Endothelial cell (in vitro differentiated cells): ENCODE results near the gene MAP1S. TPM values are rescaled to one million over a fixed set of nuclear protein-coding genes. Genes with fewer than 3 reads are reported as not detected.

ENCODE experiments used
- DNase-seq: peaks from one replicate; pipeline ENCODE4 v3.0.0; 2021; ENCODE audit warnings: low spot score
- H3K27ac Mint-ChIP-seq: one replicate; pipeline ENCODE4 v1.8.0; 2021; ENCODE audit warnings: mixed read lengths, inconsistent platforms; ENCODE audit not compliant: unreplicated experiment
- H3K27me3 Mint-ChIP-seq: one replicate; pipeline ENCODE4 v1.8.0; 2021; ENCODE audit warnings: mild to moderate bottlenecking, moderate library complexity, mixed read lengths, inconsistent platforms; ENCODE audit not compliant: unreplicated experiment
- H3K36me3 Mint-ChIP-seq: one replicate; pipeline ENCODE4 v1.8.0; 2021; ENCODE audit warnings: mild to moderate bottlenecking, low read depth, mixed read lengths, inconsistent platforms; ENCODE audit not compliant: unreplicated experiment
- H3K4me1 Mint-ChIP-seq: one replicate; pipeline ENCODE4 v1.8.0; 2021; ENCODE audit warnings: mild to moderate bottlenecking, mixed read lengths, inconsistent platforms; ENCODE audit not compliant: unreplicated experiment
- H3K4me3 Mint-ChIP-seq: one replicate; pipeline ENCODE4 v1.8.0; 2021; ENCODE audit warnings: mild to moderate bottlenecking, mixed read lengths, inconsistent platforms; ENCODE audit not compliant: unreplicated experiment
- H3K9me3 Mint-ChIP-seq: one replicate; pipeline ENCODE4 v1.8.0; 2021; ENCODE audit warnings: mixed read lengths, inconsistent platforms; ENCODE audit not compliant: unreplicated experiment
- total RNA-seq: library from RNA; stranded (reverse); fragmentation: NEBNext Ultra II Directional; extraction: Animal tissue kit (Norgen Biotek cat#: 25700); gene quantifications from one replicate; pipeline ENCODE4 v1.2.1, GENCODE V29; 2021; ENCODE audit not compliant: unreplicated experiment
- TF ChIP-seq, protein P1 (sequence below): fragments of 200-600 bp; sonication (generic); IDR thresholded peaks from one replicate; pipeline ENCODE4 v1.5.0; 2021; ENCODE audit warnings: antibody characterized with exemption; ENCODE audit not compliant: unreplicated experiment

The MAP1S gene
- total RNA-seq, 1 donor from 2014 or later: 173 TPM

DNA sequence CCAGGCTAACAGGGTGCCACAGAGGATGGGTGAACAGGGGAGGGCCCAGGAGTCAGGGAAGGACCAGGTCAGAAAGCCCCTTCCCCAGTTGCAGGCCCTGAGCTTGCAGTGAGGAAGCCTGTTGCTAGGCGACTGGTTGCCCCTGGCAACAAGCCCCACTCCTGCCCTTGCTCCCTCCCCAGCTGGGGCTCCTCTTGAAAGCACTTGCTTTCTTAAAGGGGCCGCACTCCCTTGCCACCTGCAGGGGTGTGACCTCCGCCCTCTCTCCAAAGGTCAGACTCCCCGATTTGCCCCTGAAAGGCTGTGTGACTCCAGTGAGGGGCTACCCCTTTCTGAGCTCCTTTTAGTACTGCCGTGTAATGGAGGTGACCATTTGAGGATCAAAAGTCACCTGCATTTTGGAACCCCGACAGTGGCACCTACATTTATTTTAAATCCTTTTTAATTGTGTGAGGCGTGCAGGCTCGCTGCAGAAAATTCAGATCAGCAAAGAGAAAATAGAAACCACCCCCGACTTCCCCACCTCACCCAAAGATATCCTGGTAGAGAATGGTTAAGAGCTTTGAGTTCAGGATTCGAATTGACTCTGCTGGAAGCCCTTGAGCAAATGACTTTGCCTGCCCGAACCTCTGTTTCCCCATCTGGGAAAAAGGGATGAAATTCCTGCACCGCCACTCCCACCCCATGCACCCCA, 36.8 kb downstream of the MAP1S start:
- H3K27me3 Mint-ChIP-seq: peaks cover 8% of the 10 kb centered on the region
- TF ChIP-seq, protein P1, sequence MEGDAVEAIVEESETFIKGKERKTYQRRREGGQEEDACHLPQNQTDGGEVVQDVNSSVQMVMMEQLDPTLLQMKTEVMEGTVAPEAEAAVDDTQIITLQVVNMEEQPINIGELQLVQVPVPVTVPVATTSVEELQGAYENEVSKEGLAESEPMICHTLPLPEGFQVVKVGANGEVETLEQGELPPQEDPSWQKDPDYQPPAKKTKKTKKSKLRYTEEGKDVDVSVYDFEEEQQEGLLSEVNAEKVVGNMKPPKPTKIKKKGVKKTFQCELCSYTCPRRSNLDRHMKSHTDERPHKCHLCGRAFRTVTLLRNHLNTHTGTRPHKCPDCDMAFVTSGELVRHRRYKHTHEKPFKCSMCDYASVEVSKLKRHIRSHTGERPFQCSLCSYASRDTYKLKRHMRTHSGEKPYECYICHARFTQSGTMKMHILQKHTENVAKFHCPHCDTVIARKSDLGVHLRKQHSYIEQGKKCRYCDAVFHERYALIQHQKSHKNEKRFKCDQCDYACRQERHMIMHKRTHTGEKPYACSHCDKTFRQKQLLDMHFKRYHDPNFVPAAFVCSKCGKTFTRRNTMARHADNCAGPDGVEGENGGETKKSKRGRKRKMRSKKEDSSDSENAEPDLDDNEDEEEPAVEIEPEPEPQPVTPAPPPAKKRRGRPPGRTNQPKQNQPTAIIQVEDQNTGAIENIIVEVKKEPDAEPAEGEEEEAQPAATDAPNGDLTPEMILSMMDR: no peak
- H3K36me3 Mint-ChIP-seq: no peaks in the 10 kb centered on the region
- DNase-seq: peak; percentile 59
- no peak overlapping the region for H3K4me3 Mint-ChIP-seq
- no peaks in the 10 kb centered on the region for H3K9me3 Mint-ChIP-seq
- H3K27ac Mint-ChIP-seq: no peak overlapping the region
- H3K4me1 Mint-ChIP-seq: peaks cover 3% of the 10 kb centered on the region

DNA sequence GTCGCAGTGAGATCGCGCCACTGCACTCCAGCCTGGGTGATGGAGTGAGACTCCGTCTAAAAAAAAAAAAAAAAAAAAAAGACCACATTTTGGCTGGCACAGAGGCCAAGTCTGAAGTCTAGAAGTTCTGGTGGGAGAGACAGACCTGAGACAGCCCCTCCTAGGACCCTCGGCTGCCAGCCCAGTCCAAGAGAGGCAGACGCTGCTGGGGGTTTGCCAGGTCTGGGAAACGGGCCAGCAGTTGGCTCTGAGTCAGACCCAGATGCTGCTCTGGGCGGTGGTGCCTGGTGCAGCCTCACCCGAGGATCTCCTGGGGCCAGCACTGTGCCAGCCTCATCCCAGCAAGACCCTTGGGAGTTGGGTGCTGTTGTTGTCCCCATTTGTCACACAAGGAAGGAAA, 37.8 kb downstream of the MAP1S start:
- Mint-ChIP-seq H3K27ac (no peak overlapping the region), H3K9me3 (no peaks in the 10 kb centered on the region), H3K4me1 (peaks cover 3% of the 10 kb centered on the region), H3K36me3 (no peaks in the 10 kb centered on the region), H3K27me3 (peaks cover 5% of the 10 kb centered on the region), H3K4me3 (no peak overlapping the region)
- no peak for DNase-seq
- TF ChIP-seq, protein P1: no peak

DNA sequence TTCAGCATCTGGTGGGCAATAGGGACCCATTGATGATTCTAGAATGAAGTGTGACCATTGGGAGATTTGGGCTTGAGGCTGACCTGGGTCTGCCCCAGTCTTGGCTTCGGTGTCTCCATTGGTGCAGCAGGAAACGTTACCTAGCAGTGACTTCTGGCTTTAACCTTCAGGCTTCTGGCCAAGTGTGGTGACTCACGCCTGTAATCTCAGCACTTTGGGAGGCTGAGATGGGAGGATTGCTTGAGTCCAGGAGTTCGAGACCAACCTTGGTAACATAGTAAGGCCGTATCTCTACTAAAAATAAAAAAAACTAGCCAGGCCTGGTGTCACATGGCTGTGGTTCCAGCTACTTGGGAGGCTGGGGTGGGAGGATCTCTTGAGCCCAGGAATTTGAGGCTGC, 39.2 kb downstream of the MAP1S start:
- Mint-ChIP-seq H3K4me3 (no peak overlapping the region), H3K36me3 (no peaks in the 10 kb centered on the region), H3K27me3 (peaks cover 5% of the 10 kb centered on the region), H3K27ac (no peak overlapping the region), H3K9me3 (no peaks in the 10 kb centered on the region), H3K4me1 (peaks cover 3% of the 10 kb centered on the region)
- TF ChIP-seq, protein P1: no peak
- DNase-seq: no peak

DNA sequence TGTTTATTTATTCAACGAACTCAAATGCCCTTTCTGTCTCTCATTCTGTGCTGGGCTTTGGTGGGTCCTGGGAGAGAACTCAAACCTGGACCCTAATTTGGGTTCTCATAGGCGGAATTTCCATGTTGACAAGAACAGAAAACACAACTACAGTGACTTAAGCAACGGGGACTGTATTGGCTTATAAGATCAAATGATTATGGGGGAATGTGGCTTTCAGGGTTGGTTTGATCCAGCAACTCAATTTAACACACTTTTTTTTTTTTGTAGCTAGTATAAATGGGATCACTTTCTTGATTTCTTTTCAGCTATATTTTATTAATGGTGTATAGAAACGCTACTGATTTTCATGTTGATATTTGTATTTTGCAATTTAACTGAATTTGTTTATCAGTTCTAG, 41.9 kb downstream of the MAP1S start:
- no peak for DNase-seq
- TF ChIP-seq, protein P1: no peak
- H3K36me3 Mint-ChIP-seq: no peaks in the 10 kb centered on the region
- H3K9me3 Mint-ChIP-seq: no peaks in the 10 kb centered on the region
- H3K4me1 Mint-ChIP-seq: peaks cover 3% of the 10 kb centered on the region
- H3K27me3 Mint-ChIP-seq: peaks cover 3% of the 10 kb centered on the region
- H3K4me3 Mint-ChIP-seq: no peak overlapping the region
- H3K27ac Mint-ChIP-seq: no peak overlapping the region

DNA sequence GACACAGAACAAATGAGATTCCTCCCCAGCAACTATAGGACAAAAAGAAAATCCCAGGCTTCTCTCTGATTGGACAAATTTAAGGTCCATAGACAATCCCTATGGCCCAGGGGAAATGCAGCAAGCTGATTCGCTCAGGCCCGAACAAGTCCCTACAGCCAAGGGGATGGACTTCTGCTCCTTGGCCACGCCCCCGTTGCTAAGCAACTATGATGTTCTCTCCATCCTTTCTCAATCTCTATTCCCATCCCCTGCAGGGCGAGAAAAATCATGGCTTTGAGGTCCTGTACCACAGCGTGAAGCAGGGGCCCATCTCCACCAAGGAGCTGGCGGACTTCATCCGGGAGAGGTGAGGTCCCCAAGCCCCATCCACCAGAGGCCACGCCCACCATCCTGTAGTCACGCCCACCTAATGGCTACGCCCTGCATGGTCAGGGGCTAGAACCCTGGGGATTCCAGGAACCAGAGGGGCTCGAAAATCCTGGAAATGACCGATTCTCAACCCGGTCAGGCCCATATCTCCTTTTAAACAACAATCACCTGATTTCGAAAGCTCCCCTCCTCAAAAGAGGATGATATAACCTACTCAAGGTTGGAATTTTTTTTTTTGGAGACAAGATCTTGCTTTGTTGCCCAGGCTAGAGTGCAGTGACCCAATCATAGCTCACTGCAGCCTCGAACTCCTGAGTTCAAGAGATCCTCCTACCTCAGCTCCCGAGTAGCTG, 43.4 kb downstream of the MAP1S start:
- no peaks in the 10 kb centered on the region for H3K9me3 Mint-ChIP-seq
- H3K36me3 Mint-ChIP-seq: no peaks in the 10 kb centered on the region
- no peak overlapping the region for H3K4me3 Mint-ChIP-seq
- peaks cover 6% of the 10 kb centered on the region for H3K4me1 Mint-ChIP-seq
- TF ChIP-seq, protein P1: no peak
- H3K27me3 Mint-ChIP-seq: peaks cover 3% of the 10 kb centered on the region
- H3K27ac Mint-ChIP-seq: no peak overlapping the region
- no peak for DNase-seq
